Ascending aorta (tissue), 2 donors: ENCODE measurements around the gene CEND1. TPM values are rescaled to one million over a fixed set of nuclear protein-coding genes. Genes with fewer than 3 reads are reported as not detected.

ENCODE experiments used
- DNase-seq, 2 donors: peaks; one replicate each; pipeline ENCODE4 v3.0.0-alpha.2; 2019; ENCODE audit warnings: low spot score in 2 of 2
- H3K27ac ChIP-seq, 2 donors: fragments of 200-600 bp; sonication (generic); one replicate each; pipeline ENCODE4 v1.5.1; 2016 to 2017; ENCODE audit warnings: mild to moderate bottlenecking in 1 of 2
- H3K27me3 ChIP-seq: fragments of 200-600 bp; sonication (generic); one replicate; pipeline ENCODE4 v1.5.1; 2017
- H3K36me3 ChIP-seq, 2 donors: fragments of 200-600 bp; sonication (generic); one replicate each; pipeline ENCODE4 v1.5.1; 2016
- H3K4me1 ChIP-seq, 2 donors: fragments of 200-600 bp; sonication (generic); one replicate each; pipeline ENCODE4 v1.5.1; 2016 to 2017; ENCODE audit warnings: mild to moderate bottlenecking in 1 of 2
- H3K4me3 ChIP-seq, 2 donors: fragments of 200-600 bp; sonication (generic); one replicate each; pipeline ENCODE4 v1.5.1; 2016 to 2017; ENCODE audit warnings: mild to moderate bottlenecking in 1 of 2
- H3K9me3 ChIP-seq, 2 donors: fragments of 200-600 bp; sonication (generic); one replicate each; pipeline ENCODE4 v1.5.1; 2016
- CTCF ChIP-seq, 3 experiments: fragments of 200-600 bp in 2 of 3; fragments of 450-650 bp in 1 of 3; sonication (generic) in 2 of 3; IDR thresholded peaks; one replicate each; pipeline ENCODE4 v1.5.1; 2016 to 2019; ENCODE audit warnings: antibody characterized with exemption in 3 of 3, mild to moderate bottlenecking in 1 of 3, moderate library complexity in 1 of 3
- intact Hi-C: fragments of 100-400 bp; cut with DNase I; formaldehyde crosslinking; loops from one replicate; pipeline ENCODE4 v1.15.1; 2023
- total RNA-seq: library from RNA; depleted of rRNA; stranded (reverse); fragments of >200 nt; gene quantifications from one replicate; pipeline ENCODE4 v1.1.0, GENCODE V29; 2016

The CEND1 gene
- total RNA-seq, 1 donor from 2014 or later, result not detected

GRCh38 chr11:737366-737765 is 52.5 kb downstream of the CEND1 start:
- Histone ChIP-seq H3K27ac (no peak overlapping the region), H3K36me3 (no peaks in the 10 kb centered on the region), H3K4me3 (no peak overlapping the region), H3K4me1 (no peaks in the 10 kb centered on the region), H3K27me3 (no peaks in the 10 kb centered on the region), H3K9me3 (no peaks in the 10 kb centered on the region)
- TF ChIP-seq CTCF (IDR thresholded peaks at IDR 0.05), result no peak
- no peak for DNase-seq
- intact Hi-C loops, result no loop called here

Other genes with a start within 250 kb of the CEND1 start
- 1.1 TPM for gene LMNTD2, start 229.4 kb downstream of the CEND1 start, total RNA-seq
- 3.5 TPM for gene RASSF7, start 229.1 kb downstream of the CEND1 start, total RNA-seq
- 25.4 TPM for gene PHRF1, start 213.6 kb downstream of the CEND1 start, total RNA-seq
- 44.6 TPM for gene IRF7, start 174.1 kb downstream of the CEND1 start, total RNA-seq
- 5.0 TPM for gene CDHR5, start 165.1 kb downstream of the CEND1 start, total RNA-seq
- not detected for gene SCT, start 162.9 kb downstream of the CEND1 start, total RNA-seq
- not detected for gene DRD4, start 152.8 kb downstream of the CEND1 start, total RNA-seq
- gene DEAF1, start 94.9 kb downstream of the CEND1 start, total RNA-seq, result 60.5 TPM
- 1.3 TPM for gene TMEM80, start 94.3 kb downstream of the CEND1 start, total RNA-seq
- gene EPS8L2, start 83.9 kb downstream of the CEND1 start, total RNA-seq, result 76.7 TPM
- gene TALDO1, start 42.6 kb downstream of the CEND1 start, total RNA-seq, result 245 TPM
- gene GATD1, start 12.6 kb downstream of the CEND1 start, total RNA-seq, result 12.2 TPM
- gene SLC25A22, start 8.2 kb upstream of the CEND1 start, total RNA-seq, result 5.6 TPM
- gene PIDD1, start 15.1 kb upstream of the CEND1 start, total RNA-seq, result 7.1 TPM
- gene RPLP2, start 19.9 kb upstream of the CEND1 start, total RNA-seq, result 897 TPM
- gene PNPLA2, start 28.8 kb upstream of the CEND1 start, total RNA-seq, result 214 TPM
- gene CRACR2B, start 37.8 kb upstream of the CEND1 start, total RNA-seq, result 20.5 TPM
- 898 TPM for gene CD151, start 42.9 kb upstream of the CEND1 start, total RNA-seq
- 141 TPM for gene POLR2L, start 52.4 kb upstream of the CEND1 start, total RNA-seq
- 252 TPM for gene TSPAN4, start 52.8 kb upstream of the CEND1 start, total RNA-seq
- 69.4 TPM for gene CHID1, start 120.7 kb upstream of the CEND1 start, total RNA-seq
- gene AP2A2, start 135.8 kb upstream of the CEND1 start, total RNA-seq, result 118 TPM
- not detected for gene MUC6, start 246.6 kb upstream of the CEND1 start, total RNA-seq